HepG2 (cell line): Measurements from ENCODE around the gene S100A16. TPM values are rescaled to one million over a fixed set of nuclear protein-coding genes. Genes with fewer than 3 reads are reported as not detected.

Experiments
- CHD4 ChIP-seq: fragments of 200-600 bp; sonication (generic); IDR thresholded peaks from 2 replicates; pipeline ENCODE4 v1.7.0; 2017; ENCODE audit warnings: mild to moderate bottlenecking, low read length, borderline replicate concordance
- ERF ChIP-seq: IDR thresholded peaks from 2 replicates; pipeline ENCODE4 v1.6.1; 2018; ENCODE audit warnings: missing biosample characterization, missing genetic modification reagents
- HNF4A ChIP-seq: sonication (generic); formaldehyde crosslinking; IDR thresholded peaks from 2 replicates; pipeline ENCODE4 v1.4.0; 2020; ENCODE audit warnings: missing genetic modification reagents
- HNRNPUL1 ChIP-seq: fragments of 200-400 bp; formaldehyde crosslinking; IDR thresholded peaks from 2 replicates; pipeline ENCODE4 v1.6.1; 2017; ENCODE audit warnings: low read depth, mild to moderate bottlenecking, low read length, moderate library complexity
- MXD4 ChIP-seq: IDR thresholded peaks from 2 replicates; pipeline ENCODE4 v1.6.1; 2016; ENCODE audit warnings: mild to moderate bottlenecking, missing biosample characterization, missing genetic modification reagents
- NBN ChIP-seq: fragments of 450-650 bp; conservative IDR thresholded peaks from 2 replicates; pipeline ENCODE4 v1.6.1; 2017
- NFIC ChIP-seq: IDR thresholded peaks from 2 replicates; pipeline ENCODE4 v1.6.1; 2012; ENCODE audit warnings: mild to moderate bottlenecking, low read length, inconsistent platforms
- RFX1 ChIP-seq: fragments of 450-650 bp; IDR thresholded peaks from 2 replicates; pipeline ENCODE4 v1.6.1; 2017
- SAP130 ChIP-seq: IDR thresholded peaks from 2 replicates; pipeline ENCODE4 v1.6.1; 2016; ENCODE audit warnings: low read depth
- YEATS4 ChIP-seq: sonication (generic); formaldehyde crosslinking; IDR thresholded peaks from 2 replicates; pipeline ENCODE4 v1.4.0; 2020; ENCODE audit warnings: missing genetic modification reagents, borderline replicate concordance
- ZBTB20 ChIP-seq: sonication (generic); formaldehyde crosslinking; IDR thresholded peaks from 2 replicates; pipeline ENCODE4 v1.8.1; 2023; ENCODE audit warnings: missing genetic modification reagents, low read depth, mild to moderate bottlenecking, borderline replicate concordance
- ZIK1 ChIP-seq: sonication (generic); formaldehyde crosslinking; IDR thresholded peaks from 2 replicates; pipeline ENCODE4 v1.5.0; 2020; ENCODE audit warnings: mild to moderate bottlenecking, low read depth, missing genetic modification reagents, borderline replicate concordance
- ZNF180 ChIP-seq: sonication (generic); formaldehyde crosslinking; IDR thresholded peaks from 2 replicates; pipeline ENCODE4 v1.4.0; 2020; ENCODE audit warnings: low read depth, missing genetic modification reagents, borderline replicate concordance
- ZNF367 ChIP-seq: sonication (generic); formaldehyde crosslinking; IDR thresholded peaks from 2 replicates; pipeline ENCODE4 v1.4.0; 2020; ENCODE audit warnings: missing genetic modification reagents, borderline replicate concordance
- ZNF572 ChIP-seq: sonication (generic); formaldehyde crosslinking; IDR thresholded peaks from 2 replicates; pipeline ENCODE4 v1.5.1; 2020; ENCODE audit warnings: mild to moderate bottlenecking, missing genetic modification reagents
- ZNF670 ChIP-seq: sonication (generic); formaldehyde crosslinking; IDR thresholded peaks from 2 replicates; pipeline ENCODE4 v1.8.0; 2022; ENCODE audit warnings: mild to moderate bottlenecking, missing genetic modification reagents, borderline replicate concordance
- ZNF775 ChIP-seq: sonication (generic); formaldehyde crosslinking; IDR thresholded peaks from 2 replicates; pipeline ENCODE4 v1.4.0; 2020; ENCODE audit warnings: missing genetic modification reagents, mild to moderate bottlenecking, moderate library complexity, borderline replicate concordance
- polyA plus RNA-seq, 8 experiments: library from polyadenylated mRNA; depleted of rRNA in 3 of 8; stranded (reverse) in 7 of 8; unstranded in 1 of 8; fragments of >200 nt; fragmentation: Illumina TruSeq in 4 of 8; extraction: Trizol in 4 of 8; gene quantifications; 2 replicates each; pipeline versions ENCODE4 v1.2.1 to v1.2.3, GENCODE V29; 2011 to 2016; ENCODE audit warnings: low read depth in 4 of 8, missing spikeins in 1 of 8, mixed read lengths in 1 of 8; ENCODE audit not compliant: insufficient read depth in 1 of 8
- total RNA-seq, 5 experiments: library from RNA; depleted of rRNA; stranded (reverse); fragments of >200 nt; fragmentation: Illumina TruSeq; extraction: Trizol; gene quantifications; 2 replicates each; pipeline ENCODE4 v1.2.3, GENCODE V29; 2016; ENCODE audit warnings: low read depth in 1 of 5
- TF ChIP-seq, protein P1 (sequence below): sonication (generic); formaldehyde crosslinking; IDR thresholded peaks from 2 replicates; pipeline ENCODE4 v1.4.0; 2020; ENCODE audit warnings: missing genetic modification reagents, borderline replicate concordance
- TF ChIP-seq, protein P2 (sequence below): sonication (generic); formaldehyde crosslinking; IDR thresholded peaks from 2 replicates; pipeline ENCODE4 v1.5.0; 2020; ENCODE audit warnings: mild to moderate bottlenecking, missing genetic modification reagents
- TF ChIP-seq, protein P3 (sequence below): sonication (generic); formaldehyde crosslinking; IDR thresholded peaks from 2 replicates; pipeline ENCODE4 v1.5.0; 2020; ENCODE audit warnings: missing genetic modification reagents, mild to moderate bottlenecking, borderline replicate concordance

Gene S100A16
- total and polyA plus RNA-seq, 2 of the 13 experiments (the other 11 are each of a cell fraction or from before 2014, with no cell fraction given), result 46.0 to 195 TPM

GRCh38 chr1:153633754-153634665 lies 21.1 kb upstream of the S100A16 start, which contains the start of gene CHTOP (continued):
- no peak for TF ChIP-seq ZNF367 (CRISPR knock-in tag)
- TF ChIP-seq ZNF180 (CRISPR knock-in tag), result no peak
- 0 out of 2 replicates have a peak, but pooled peaks have one; percentile 45 for TF ChIP-seq ZBTB20
- TF ChIP-seq ZNF775 (CRISPR knock-in tag), result no peak
- TF ChIP-seq CHD4, result no peak; the same call in 1 of the 2 replicates
- 0 out of 2 replicates have a peak, but pooled peaks have one; percentile 68 for TF ChIP-seq ZIK1 (CRISPR knock-in tag)
- TF ChIP-seq ZNF670 (CRISPR knock-in tag), result peak; percentile 75
- no peak for TF ChIP-seq HNF4A (CRISPR knock-in tag)
- TF ChIP-seq NBN, result no peak
- peak; percentile 72; the same call in 1 of the 2 replicates for TF ChIP-seq YEATS4
- peak; percentile 66; the same call in 1 of the 2 replicates for TF ChIP-seq ERF (CRISPR knock-in tag)
- TF ChIP-seq, protein P1, sequence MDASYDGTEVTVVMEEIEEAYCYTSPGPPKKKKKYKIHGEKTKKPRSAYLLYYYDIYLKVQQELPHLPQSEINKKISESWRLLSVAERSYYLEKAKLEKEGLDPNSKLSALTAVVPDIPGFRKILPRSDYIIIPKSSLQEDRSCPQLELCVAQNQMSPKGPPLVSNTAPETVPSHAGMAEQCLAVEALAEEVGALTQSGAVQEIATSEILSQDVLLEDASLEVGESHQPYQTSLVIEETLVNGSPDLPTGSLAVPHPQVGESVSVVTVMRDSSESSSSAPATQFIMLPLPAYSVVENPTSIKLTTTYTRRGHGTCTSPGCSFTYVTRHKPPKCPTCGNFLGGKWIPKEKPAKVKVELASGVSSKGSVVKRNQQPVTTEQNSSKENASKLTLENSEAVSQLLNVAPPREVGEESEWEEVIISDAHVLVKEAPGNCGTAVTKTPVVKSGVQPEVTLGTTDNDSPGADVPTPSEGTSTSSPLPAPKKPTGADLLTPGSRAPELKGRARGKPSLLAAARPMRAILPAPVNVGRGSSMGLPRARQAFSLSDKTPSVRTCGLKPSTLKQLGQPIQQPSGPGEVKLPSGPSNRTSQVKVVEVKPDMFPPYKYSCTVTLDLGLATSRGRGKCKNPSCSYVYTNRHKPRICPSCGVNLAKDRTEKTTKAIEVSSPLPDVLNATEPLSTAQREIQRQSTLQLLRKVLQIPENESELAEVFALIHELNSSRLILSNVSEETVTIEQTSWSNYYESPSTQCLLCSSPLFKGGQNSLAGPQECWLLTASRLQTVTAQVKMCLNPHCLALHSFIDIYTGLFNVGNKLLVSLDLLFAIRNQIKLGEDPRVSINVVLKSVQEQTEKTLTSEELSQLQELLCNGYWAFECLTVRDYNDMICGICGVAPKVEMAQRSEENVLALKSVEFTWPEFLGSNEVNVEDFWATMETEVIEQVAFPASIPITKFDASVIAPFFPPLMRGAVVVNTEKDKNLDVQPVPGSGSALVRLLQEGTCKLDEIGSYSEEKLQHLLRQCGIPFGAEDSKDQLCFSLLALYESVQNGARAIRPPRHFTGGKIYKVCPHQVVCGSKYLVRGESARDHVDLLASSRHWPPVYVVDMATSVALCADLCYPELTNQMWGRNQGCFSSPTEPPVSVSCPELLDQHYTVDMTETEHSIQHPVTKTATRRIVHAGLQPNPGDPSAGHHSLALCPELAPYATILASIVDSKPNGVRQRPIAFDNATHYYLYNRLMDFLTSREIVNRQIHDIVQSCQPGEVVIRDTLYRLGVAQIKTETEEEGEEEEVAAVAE (CRISPR knock-in tag), result peak; percentile 79
- TF ChIP-seq, protein P2, sequence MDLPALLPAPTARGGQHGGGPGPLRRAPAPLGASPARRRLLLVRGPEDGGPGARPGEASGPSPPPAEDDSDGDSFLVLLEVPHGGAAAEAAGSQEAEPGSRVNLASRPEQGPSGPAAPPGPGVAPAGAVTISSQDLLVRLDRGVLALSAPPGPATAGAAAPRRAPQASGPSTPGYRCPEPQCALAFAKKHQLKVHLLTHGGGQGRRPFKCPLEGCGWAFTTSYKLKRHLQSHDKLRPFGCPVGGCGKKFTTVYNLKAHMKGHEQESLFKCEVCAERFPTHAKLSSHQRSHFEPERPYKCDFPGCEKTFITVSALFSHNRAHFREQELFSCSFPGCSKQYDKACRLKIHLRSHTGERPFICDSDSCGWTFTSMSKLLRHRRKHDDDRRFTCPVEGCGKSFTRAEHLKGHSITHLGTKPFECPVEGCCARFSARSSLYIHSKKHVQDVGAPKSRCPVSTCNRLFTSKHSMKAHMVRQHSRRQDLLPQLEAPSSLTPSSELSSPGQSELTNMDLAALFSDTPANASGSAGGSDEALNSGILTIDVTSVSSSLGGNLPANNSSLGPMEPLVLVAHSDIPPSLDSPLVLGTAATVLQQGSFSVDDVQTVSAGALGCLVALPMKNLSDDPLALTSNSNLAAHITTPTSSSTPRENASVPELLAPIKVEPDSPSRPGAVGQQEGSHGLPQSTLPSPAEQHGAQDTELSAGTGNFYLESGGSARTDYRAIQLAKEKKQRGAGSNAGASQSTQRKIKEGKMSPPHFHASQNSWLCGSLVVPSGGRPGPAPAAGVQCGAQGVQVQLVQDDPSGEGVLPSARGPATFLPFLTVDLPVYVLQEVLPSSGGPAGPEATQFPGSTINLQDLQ (CRISPR knock-in tag), result 0 out of 2 replicates have a peak, but pooled peaks have one; percentile 30
- TF ChIP-seq, protein P3, sequence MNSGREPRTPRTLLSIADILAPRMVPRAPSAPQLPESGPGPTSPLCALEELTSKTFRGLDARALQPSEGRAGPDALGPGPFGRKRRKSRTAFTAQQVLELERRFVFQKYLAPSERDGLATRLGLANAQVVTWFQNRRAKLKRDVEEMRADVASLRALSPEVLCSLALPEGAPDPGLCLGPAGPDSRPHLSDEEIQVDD, result peak; percentile 76; the same call in 1 of the 2 replicates
- TF ChIP-seq MXD4 (CRISPR knock-in tag), result 0 out of 2 replicates have a peak, but pooled peaks have one; percentile 47
- TF ChIP-seq NFIC, result no peak
- TF ChIP-seq ZNF572, result peak; percentile 96; the same call in 1 of the 2 replicates
- TF ChIP-seq RFX1, result no peak
- TF ChIP-seq SAP130 (CRISPR knock-in tag), result peak; percentile 81
- TF ChIP-seq HNRNPUL1, result no peak
